Mucosa of descending colon (tissue), 3 donors: ENCODE results near the gene BICRA. TPM values are rescaled to one million over a fixed set of nuclear protein-coding genes. Genes with fewer than 3 reads are reported as not detected.

Source experiments
- ATAC-seq: fragments of 200-7000 bp; cut with Tn5 transposase; one replicate; pipeline ENCODE4 v1.9.1; 2020; ENCODE audit warnings: mild to moderate bottlenecking, moderate library complexity
- DNase-seq, 3 donors: peaks; one replicate each; pipeline ENCODE4 v3.0.0-alpha.2; 2020
- H3K36me3 ChIP-seq: fragments of 200-600 bp; one replicate; pipeline ENCODE4 v1.8.0; 2021; ENCODE audit warnings: low read depth, mild to moderate bottlenecking
- H3K4me1 ChIP-seq: fragments of 200-600 bp; one replicate; pipeline ENCODE4 v1.8.0; 2021; ENCODE audit warnings: low read depth, mild to moderate bottlenecking
- H3K4me3 ChIP-seq: fragments of 200-600 bp; one replicate; pipeline ENCODE4 v1.8.0; 2021; ENCODE audit warnings: mild to moderate bottlenecking
- H3K9me3 ChIP-seq: fragments of 200-600 bp; one replicate; pipeline ENCODE4 v1.8.0; 2021; ENCODE audit warnings: mild to moderate bottlenecking
- intact Hi-C, 2 donors: fragments of 100-400 bp; cut with DNase I in 1 of 2; cut with micrococcal nuclease in 1 of 2; formaldehyde crosslinking; loops; one replicate each; pipeline versions ENCODE4 v1.11.0 to v1.11.1; 2022; cut with DNase I, micrococcal nuclease
- total RNA-seq, 3 donors: library from RNA; stranded (reverse); fragmentation: NEBNext Ultra II Directional in 2 of 3; extraction: Animal tissue kit (Norgen Biotek cat#: 25700) in 2 of 3; gene quantifications; one replicate each; pipeline versions ENCODE4 v1.2.1 to v1.2.4, GENCODE V29; 2021 to 2023
- TF ChIP-seq, protein P1 (sequence below): fragments of 200-600 bp; IDR thresholded peaks from one replicate; pipeline ENCODE4 v1.8.0; 2022; ENCODE audit warnings: antibody characterized with exemption, mild to moderate bottlenecking
- donor health status: DM: no; HTN: no; CAD: no; lungs with moderate emphysema.
- donor health status: DM: no; HTN: no; CAD: no.
- donor health status: DM: no; HTN: yes; CAD: no.

The BICRA gene
- total RNA-seq, 3 donors from 2014 or later, result 18.1 to 19.7 (median 18.5) TPM

DNA sequence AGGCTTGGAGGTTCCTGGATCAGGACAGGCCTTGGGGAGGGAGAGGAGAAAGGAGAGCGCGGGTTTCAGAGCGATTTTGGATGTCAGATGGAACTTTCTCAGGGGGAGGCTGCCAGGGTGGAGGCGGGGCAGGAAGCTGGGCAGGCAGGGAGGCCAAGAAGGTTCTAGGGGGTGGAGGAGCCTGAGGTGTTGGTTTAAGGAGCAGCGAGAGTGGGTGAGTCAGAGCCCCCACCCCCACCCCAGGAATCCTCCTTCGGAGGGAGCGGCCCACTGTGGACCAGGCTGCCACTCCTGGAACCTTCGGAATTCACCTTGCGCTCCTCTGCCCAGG lies 120.5 kb downstream of the BICRA start:
- peak; percentile 74 for ATAC-seq
- H3K9me3 ChIP-seq, result no peaks in the 10 kb centered on the region
- TF ChIP-seq, protein P1, sequence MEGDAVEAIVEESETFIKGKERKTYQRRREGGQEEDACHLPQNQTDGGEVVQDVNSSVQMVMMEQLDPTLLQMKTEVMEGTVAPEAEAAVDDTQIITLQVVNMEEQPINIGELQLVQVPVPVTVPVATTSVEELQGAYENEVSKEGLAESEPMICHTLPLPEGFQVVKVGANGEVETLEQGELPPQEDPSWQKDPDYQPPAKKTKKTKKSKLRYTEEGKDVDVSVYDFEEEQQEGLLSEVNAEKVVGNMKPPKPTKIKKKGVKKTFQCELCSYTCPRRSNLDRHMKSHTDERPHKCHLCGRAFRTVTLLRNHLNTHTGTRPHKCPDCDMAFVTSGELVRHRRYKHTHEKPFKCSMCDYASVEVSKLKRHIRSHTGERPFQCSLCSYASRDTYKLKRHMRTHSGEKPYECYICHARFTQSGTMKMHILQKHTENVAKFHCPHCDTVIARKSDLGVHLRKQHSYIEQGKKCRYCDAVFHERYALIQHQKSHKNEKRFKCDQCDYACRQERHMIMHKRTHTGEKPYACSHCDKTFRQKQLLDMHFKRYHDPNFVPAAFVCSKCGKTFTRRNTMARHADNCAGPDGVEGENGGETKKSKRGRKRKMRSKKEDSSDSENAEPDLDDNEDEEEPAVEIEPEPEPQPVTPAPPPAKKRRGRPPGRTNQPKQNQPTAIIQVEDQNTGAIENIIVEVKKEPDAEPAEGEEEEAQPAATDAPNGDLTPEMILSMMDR, result no peak
- H3K4me3 ChIP-seq, result no peak overlapping the region
- peaks cover 13% of the 10 kb centered on the region for H3K4me1 ChIP-seq
- no peaks in the 10 kb centered on the region for H3K36me3 ChIP-seq
- intact Hi-C loops, result no loop called here
- DNase-seq, result peak in 2 of 3 donors; percentile 49 to 58

DNA sequence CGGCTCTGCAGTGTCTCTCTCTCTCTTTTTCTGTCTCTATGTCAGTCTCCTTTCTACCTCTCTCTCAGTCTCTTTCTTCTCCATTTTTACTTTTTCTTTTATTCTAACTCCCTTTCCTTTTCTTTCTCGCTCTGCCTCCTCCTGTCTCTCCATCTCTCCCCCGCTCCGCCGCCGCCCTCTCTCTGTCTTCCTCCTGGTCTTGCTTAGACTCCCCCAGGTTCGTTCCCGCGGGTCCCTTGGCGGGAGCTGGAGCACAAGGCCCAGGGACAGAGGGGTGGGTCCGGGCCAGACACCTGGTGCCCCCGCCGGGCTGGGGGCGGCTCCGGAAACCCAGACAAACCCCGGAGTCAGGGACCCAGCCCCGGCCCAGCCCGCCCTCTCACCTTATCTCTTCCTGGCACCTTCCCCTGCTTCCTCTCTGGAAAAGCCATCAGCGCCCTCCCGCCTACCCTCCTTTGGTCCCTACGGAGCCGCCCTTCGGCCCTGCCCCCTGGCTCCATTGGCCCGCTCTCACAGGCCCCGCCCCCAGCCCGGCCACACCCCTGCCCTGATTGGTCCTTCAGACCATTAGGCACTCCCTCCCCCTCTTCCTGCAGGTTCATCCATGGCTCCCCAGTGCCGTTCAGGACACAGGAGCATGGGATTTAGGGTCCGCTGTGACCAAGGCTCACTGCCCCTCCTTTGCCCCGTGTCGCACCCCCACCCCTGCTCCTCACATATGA lies 121.0 kb downstream of the BICRA start:
- intact Hi-C loops, result no loop called here
- no peaks in the 10 kb centered on the region for H3K36me3 ChIP-seq
- no peak overlapping the region for H3K4me3 ChIP-seq
- ATAC-seq (peak; percentile 89), DNase-seq (peak; percentile 44 to 75 (median 60))
- TF ChIP-seq, protein P1, result no peak
- no peaks in the 10 kb centered on the region for H3K9me3 ChIP-seq
- H3K4me1 ChIP-seq, result peaks cover 13% of the 10 kb centered on the region

GRCh38 chr19:47730521-47730889 lies 121.6 kb downstream of the BICRA start:
- TF ChIP-seq, protein P1, result no peak
- ATAC-seq (no peak), DNase-seq (no peak)
- Histone ChIP-seq H3K4me3 (no peak overlapping the region), H3K36me3 (no peaks in the 10 kb centered on the region), H3K9me3 (no peaks in the 10 kb centered on the region), H3K4me1 (peaks cover 13% of the 10 kb centered on the region)
- intact Hi-C loops, result no loop called here

- Histone ChIP-seq H3K36me3 (no peaks in the 10 kb centered on the region), H3K9me3 (no peaks in the 10 kb centered on the region), H3K4me3 (no peak overlapping the region), H3K4me1 (peaks cover 13% of the 10 kb centered on the region)
- intact Hi-C loops, result no loop called here
- TF ChIP-seq, protein P1, result no peak
- DNase-seq, result no peak
- ATAC-seq, result no peak
Observed at GRCh38 chr19:47730910-47731309, 122.0 kb downstream of the BICRA start.

DNA sequence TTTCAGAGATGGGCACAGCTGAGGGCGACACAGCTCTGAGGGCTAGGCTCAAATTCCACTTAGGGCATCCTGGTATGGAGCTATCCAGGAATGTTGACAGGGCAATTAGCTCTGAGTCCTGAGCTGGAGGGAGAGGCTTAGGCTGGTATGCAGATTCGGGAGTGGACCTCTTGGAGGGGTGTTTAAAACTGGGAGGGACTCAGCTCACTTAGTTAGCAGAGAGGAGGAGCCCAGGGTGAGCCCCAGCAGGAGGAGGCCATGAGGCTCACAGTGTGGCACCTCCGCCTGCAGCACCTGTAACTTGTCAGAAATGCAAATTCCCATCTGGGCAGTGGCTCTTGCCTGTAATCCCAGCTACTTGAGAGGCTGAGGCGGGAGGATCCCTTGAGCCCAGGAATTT lies 126.2 kb downstream of the BICRA start:
- no peaks in the 10 kb centered on the region for H3K4me1 ChIP-seq
- no peaks in the 10 kb centered on the region for H3K36me3 ChIP-seq
- TF ChIP-seq, protein P1, result no peak
- no peak for ATAC-seq
- intact Hi-C loops, result no loop called here
- DNase-seq, result no peak
- no peaks in the 10 kb centered on the region for H3K9me3 ChIP-seq
- no peak overlapping the region for H3K4me3 ChIP-seq
